ENCODE data around the gene GTPBP6.
A peak's percentile ranks its signal among the peaks of the same experiment; 100 is the strongest.

GTPBP6 gene

DNA sequence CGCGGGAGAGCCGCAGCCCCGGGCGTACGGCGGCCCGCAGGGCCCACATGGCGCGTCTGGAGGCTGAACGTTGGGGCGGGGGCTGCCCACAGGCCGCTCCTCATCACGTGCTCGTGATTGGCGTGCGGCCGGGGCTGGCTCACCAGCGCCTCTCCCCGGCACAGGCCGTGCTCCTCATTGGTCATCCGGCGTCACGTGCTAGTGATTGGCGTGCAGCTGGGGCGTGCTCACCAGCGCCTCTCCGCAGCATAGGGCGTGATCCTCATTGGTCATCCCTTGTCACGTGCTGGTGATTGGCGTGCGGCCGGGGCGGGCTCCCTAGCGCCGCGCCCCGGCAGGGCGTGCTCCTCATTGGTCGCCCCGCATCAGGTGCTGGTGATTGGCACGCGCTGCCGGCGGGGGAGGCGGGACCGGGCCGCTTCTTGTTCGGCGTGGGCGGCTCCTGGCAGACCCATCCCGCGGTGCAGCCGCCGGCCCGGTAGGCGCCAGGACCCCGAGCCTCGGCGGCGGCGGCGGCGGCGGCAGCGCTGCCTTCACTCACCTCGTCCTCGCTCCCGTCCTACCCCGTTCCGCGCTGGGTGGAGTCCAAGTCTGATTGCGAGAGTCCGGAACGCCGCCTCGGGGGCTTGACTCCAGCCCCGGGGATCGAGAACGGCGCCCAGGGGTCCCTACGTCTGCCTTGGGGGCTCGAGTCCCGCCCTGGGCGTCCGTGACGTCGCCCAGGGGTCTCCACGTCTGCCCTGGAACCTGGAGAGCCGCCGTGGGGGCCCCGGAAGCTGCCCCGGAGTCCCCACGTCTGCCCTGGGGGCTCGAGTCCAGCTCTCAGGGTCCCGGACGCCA is at the start of gene GTPBP6:
Gene GTPBP6, minus strand, starts transcription at position 58 of the 840 bp plus-strand sequence. Its CDS starts 9 bp downstream, at position 49.
- in situ Hi-C loops (cut with HindIII; ENCODE audit: low sequenced_read_pairs) = no loop called here
- peak within 1 kb of the TSS; percentile 99 for H3K4me3 ChIP-seq (ENCODE audit: low read depth, low read length)
- DNase-seq (ENCODE audit: low read depth) = peak; percentile 100
- TF ChIP-seq, protein P1, sequence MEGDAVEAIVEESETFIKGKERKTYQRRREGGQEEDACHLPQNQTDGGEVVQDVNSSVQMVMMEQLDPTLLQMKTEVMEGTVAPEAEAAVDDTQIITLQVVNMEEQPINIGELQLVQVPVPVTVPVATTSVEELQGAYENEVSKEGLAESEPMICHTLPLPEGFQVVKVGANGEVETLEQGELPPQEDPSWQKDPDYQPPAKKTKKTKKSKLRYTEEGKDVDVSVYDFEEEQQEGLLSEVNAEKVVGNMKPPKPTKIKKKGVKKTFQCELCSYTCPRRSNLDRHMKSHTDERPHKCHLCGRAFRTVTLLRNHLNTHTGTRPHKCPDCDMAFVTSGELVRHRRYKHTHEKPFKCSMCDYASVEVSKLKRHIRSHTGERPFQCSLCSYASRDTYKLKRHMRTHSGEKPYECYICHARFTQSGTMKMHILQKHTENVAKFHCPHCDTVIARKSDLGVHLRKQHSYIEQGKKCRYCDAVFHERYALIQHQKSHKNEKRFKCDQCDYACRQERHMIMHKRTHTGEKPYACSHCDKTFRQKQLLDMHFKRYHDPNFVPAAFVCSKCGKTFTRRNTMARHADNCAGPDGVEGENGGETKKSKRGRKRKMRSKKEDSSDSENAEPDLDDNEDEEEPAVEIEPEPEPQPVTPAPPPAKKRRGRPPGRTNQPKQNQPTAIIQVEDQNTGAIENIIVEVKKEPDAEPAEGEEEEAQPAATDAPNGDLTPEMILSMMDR (IDR thresholded peaks at IDR 0.05; ENCODE audit: low read depth, low read length, missing control alignments) = peak; percentile 22

DNA sequence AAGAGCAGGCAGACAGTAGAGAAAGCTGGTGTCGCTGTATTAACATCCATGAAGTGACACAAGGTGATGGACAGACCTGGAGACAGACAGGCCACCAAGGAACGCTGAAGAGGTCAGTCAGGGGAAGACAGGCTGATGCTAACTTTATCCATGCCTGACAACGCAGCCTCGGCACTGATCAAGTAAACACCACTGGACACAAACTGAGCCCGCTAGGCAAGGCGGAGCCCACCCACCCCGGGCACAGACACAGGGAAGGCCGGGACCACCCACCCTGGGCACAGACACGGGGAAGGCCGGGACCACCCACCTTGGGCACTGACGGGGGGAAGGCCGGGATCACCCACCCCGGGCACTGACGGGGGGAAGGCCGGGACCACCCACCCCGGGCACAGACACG is 49.3 kb upstream of the GTPBP6 start:
- in situ Hi-C loops (cut with HindIII; ENCODE audit: low sequenced_read_pairs) = no loop called here
- H3K4me3 ChIP-seq (ENCODE audit: low read depth, low read length) = no peak overlapping the region
- TF ChIP-seq, protein P1 (IDR thresholded peaks at IDR 0.05; ENCODE audit: low read depth, low read length, missing control alignments) = no peak
- DNase-seq (ENCODE audit: low read depth) = no peak

- no peak for DNase-seq (ENCODE audit: low read depth)
- in situ Hi-C loops (cut with HindIII; ENCODE audit: low sequenced_read_pairs) = no loop called here
- H3K4me3 ChIP-seq (ENCODE audit: low read depth, low read length) = no peak overlapping the region
- TF ChIP-seq, protein P1 (IDR thresholded peaks at IDR 0.05; ENCODE audit: low read depth, low read length, missing control alignments) = no peak
Measured at GRCh38 chrX:367349-367748, 48.8 kb upstream of the GTPBP6 start.

DNA sequence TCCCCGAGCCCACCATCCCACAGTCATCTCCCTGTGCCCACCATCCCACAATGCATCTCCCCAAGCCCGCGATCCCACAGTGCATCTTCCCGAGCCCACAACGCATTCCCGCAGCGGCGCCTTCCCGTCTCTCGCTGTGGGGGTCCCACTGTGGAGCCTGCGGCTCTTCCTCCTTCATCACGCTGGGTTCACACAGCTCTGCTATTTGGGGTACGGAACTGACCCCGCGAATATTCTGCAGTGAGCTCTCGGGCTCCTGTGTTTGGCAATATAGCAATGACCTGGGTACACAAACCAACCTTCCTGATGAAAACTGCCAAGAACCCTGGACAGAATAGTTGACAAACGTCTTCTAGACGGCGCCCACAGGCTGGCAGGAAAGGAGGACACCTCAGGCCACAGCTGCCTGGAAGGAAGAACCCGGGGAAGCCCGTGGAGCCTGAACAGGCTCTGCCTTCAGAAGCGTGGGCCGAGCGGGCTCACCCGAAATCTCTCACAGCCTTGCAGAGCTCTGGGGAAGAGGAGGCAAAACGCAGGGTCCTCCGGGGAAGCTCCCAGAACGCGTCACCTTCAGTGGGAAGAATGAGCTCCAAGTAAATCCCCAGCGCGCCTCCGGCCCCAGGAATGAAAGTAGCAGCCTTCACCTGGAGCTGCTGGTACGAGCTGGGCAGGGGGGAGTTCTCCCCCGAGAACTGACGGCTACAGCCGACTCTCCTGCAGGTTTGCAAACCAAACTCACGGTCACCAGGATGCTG is 45.2 kb upstream of the GTPBP6 start:
- TF ChIP-seq, protein P1 (IDR thresholded peaks at IDR 0.05; ENCODE audit: low read depth, low read length, missing control alignments) = no peak
- in situ Hi-C loops (cut with HindIII; ENCODE audit: low sequenced_read_pairs) = no loop called here
- H3K4me3 ChIP-seq (ENCODE audit: low read depth, low read length) = no peak overlapping the region
- no peak for DNase-seq (ENCODE audit: low read depth)

- H3K4me3 ChIP-seq (ENCODE audit: low read depth, low read length) = no peak overlapping the region
- TF ChIP-seq, protein P1 (IDR thresholded peaks at IDR 0.05; ENCODE audit: low read depth, low read length, missing control alignments) = no peak
- no peak for DNase-seq (ENCODE audit: low read depth)
- in situ Hi-C loops (cut with HindIII; ENCODE audit: low sequenced_read_pairs) = no loop called here
Measured at GRCh38 chrX:362937-363620, 44.5 kb upstream of the GTPBP6 start.

GRCh38 chrX:362351-362750 is 43.8 kb upstream of the GTPBP6 start:
- DNase-seq (ENCODE audit: low read depth) = no peak
- in situ Hi-C loops (cut with HindIII; ENCODE audit: low sequenced_read_pairs) = no loop called here
- no peak overlapping the region for H3K4me3 ChIP-seq (ENCODE audit: low read depth, low read length)
- TF ChIP-seq, protein P1 (IDR thresholded peaks at IDR 0.05; ENCODE audit: low read depth, low read length, missing control alignments) = no peak
